Type B pancreatic cell (in vitro differentiated cells): Measurements from ENCODE around the gene SCT. TPM values are rescaled to one million over a fixed set of nuclear protein-coding genes. Genes with fewer than 3 reads are reported as not detected.

Experiments
- DNase-seq: peaks from one replicate; pipeline ENCODE4 v3.0.0; 2021; ENCODE audit warnings: mixed read lengths; ENCODE audit not compliant: unreplicated experiment; ENCODE audit errors: extremely low spot score
- H3K27ac Mint-ChIP-seq: 2 replicates; pipeline ENCODE4 v1.8.0; 2021; ENCODE audit warnings: mild to moderate bottlenecking, mixed read lengths
- H3K27me3 Mint-ChIP-seq: 2 replicates; pipeline ENCODE4 v1.8.0; 2021; ENCODE audit warnings: mixed read lengths
- H3K36me3 Mint-ChIP-seq: 2 replicates; pipeline ENCODE4 v1.8.0; 2021; ENCODE audit warnings: mixed read lengths
- H3K4me1 Mint-ChIP-seq: one replicate; pipeline ENCODE4 v1.8.0; 2021; ENCODE audit warnings: mixed read lengths; ENCODE audit not compliant: unreplicated experiment
- H3K4me3 Mint-ChIP-seq: 2 replicates; pipeline ENCODE4 v1.8.0; 2021; ENCODE audit warnings: mild to moderate bottlenecking, mixed read lengths
- H3K9me3 Mint-ChIP-seq: 2 replicates; pipeline ENCODE4 v1.8.0; 2021; ENCODE audit warnings: mixed read lengths
- CTCF ChIP-seq: fragments of 200-600 bp; sonication (generic); conservative IDR thresholded peaks from 2 replicates; pipeline ENCODE4 v1.5.0; 2021; ENCODE audit warnings: antibody characterized with exemption, mild to moderate bottlenecking
- total RNA-seq: library from RNA; stranded (reverse); gene quantifications from 2 replicates; pipeline ENCODE4 v1.2.1, GENCODE V29; 2021; ENCODE audit warnings: low replicate concordance

SCT gene
- total RNA-seq, 1 donor from 2014 or later, result 3.1 TPM

- Mint-ChIP-seq H3K4me3 (no peak overlapping the region), H3K27me3 (no peaks in the 10 kb centered on the region), H3K4me1 (peaks cover 4% of the 10 kb centered on the region), H3K27ac (no peak overlapping the region), H3K9me3 (no peaks in the 10 kb centered on the region), H3K36me3 (peaks cover 5% of the 10 kb centered on the region)
- DNase-seq, result no peak
- no peak for TF ChIP-seq CTCF
These were observed 15.7 kb downstream of the SCT start for GRCh38 chr11:611001-611996.

DNA sequence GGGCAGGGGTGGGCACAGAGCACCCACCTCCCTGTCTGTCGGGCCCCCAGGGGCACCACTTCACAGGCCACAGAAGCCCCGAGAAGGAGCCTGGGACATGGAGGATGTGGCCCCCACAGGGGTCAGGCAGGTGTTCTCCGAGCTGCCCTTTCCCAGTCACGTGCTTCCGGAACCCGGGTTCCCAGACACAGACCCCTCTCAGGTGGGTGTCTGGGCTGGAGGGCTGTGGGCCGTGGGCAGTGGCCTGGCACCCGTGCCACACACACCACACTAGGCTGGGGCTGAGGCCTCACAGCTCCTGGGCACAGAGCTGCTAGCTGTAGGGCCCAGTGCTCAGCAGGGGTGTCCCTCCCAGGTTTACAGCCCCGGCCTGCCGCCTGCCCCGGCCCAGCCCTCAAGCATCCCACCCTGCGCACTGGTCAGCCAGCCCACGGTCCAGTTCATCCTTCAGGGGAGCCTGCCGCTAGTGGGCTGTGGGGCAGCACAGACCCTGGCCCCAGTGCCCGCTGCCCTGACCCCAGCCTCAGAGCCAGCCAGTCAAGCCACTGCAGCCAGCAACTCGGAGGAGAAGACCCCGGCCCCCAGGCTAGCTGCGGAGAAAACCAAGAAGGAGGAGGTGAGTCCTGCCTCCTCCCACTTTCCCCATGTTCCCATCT, 16.7 kb downstream of the SCT start:
- no peak overlapping the region for H3K27ac Mint-ChIP-seq

GRCh38 chr11:609341-609811, 17.6 kb downstream of the SCT start:
- no peaks in the 10 kb centered on the region for H3K4me1 Mint-ChIP-seq
- H3K9me3 Mint-ChIP-seq, result no peaks in the 10 kb centered on the region
- no peak overlapping the region for H3K4me3 Mint-ChIP-seq
- DNase-seq, result peak; percentile 63
- TF ChIP-seq CTCF, result no peak
- H3K36me3 Mint-ChIP-seq, result peaks cover 9% of the 10 kb centered on the region
- H3K27me3 Mint-ChIP-seq, result no peaks in the 10 kb centered on the region
- H3K27ac Mint-ChIP-seq, result no peak overlapping the region

More for the DNA sequence above, 16.7 kb downstream of the SCT start:
- Mint-ChIP-seq H3K36me3 (peaks cover 5% of the 10 kb centered on the region), H3K27me3 (no peaks in the 10 kb centered on the region), H3K4me1 (no peaks in the 10 kb centered on the region), H3K4me3 (no peak overlapping the region), H3K9me3 (no peaks in the 10 kb centered on the region)
- peak; percentile 62 for DNase-seq
- no peak for TF ChIP-seq CTCF

DNA sequence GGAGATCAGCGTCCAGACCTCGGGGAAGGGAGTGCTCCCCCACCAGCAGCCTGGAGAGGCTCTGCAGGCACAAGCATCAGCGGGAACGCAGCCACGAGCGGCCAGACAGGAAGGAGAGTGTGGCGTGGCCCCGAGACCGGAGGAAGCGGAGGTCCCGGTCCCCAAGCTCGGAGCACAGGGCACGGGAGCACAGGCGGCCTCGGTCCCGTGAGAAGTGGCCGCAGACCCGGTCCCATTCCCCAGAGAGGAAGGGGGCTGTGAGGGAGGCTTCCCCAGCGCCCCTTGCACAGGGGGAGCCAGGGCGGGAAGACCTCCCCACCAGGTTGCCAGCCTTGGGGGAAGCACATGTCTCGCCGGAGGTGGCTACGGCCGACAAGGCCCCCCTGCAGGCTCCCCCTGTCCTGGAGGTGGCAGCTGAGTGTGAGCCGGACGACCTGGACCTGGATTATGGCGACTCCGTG, 18.2 kb downstream of the SCT start:
- peaks cover 9% of the 10 kb centered on the region for H3K36me3 Mint-ChIP-seq
- peak; percentile 67 for DNase-seq
- no peak for TF ChIP-seq CTCF
- H3K4me1 Mint-ChIP-seq, result no peaks in the 10 kb centered on the region
- no peak overlapping the region for H3K27ac Mint-ChIP-seq
- no peaks in the 10 kb centered on the region for H3K27me3 Mint-ChIP-seq
- no peak overlapping the region for H3K4me3 Mint-ChIP-seq
- H3K9me3 Mint-ChIP-seq, result no peaks in the 10 kb centered on the region

DNA sequence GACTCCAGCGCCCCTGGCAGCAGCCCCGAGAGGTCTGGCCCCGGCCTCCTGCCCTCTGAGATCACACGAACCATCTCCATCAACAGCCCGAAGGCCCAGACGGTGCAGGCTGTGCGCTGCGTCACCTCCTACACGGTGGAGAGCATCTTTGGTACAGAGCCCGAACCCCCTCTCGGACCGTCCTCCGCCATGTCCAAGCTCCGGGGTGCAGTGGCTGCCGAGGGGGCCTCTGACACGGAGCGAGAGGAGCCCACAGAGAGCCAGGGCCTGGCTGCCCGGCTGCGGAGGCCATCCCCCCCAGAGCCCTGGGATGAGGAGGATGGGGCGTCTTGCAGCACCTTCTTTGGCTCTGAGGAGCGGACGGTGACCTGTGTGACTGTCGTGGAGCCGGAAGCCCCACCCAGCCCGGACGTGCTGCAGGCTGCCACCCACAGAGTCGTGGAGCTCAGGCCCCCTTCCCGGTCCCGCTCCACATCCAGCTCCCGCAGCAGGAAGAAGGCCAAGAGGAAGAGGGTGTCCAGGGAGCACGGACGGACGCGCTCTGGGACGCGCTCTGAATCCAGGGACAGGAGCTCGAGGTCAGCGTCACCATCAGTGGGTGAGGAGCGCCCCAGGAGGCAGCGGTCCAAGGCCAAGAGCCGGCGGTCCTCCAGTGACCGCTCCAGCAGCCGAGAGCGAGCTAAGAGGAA, 18.9 kb downstream of the SCT start:
- DNase-seq, result peak; percentile 66
- no peaks in the 10 kb centered on the region for H3K27me3 Mint-ChIP-seq
- TF ChIP-seq CTCF, result no peak
- H3K36me3 Mint-ChIP-seq, result peaks cover 9% of the 10 kb centered on the region
- H3K9me3 Mint-ChIP-seq, result no peaks in the 10 kb centered on the region
- no peak overlapping the region for H3K27ac Mint-ChIP-seq
- H3K4me3 Mint-ChIP-seq, result no peak overlapping the region
- no peaks in the 10 kb centered on the region for H3K4me1 Mint-ChIP-seq
